Measurements from ENCODE around the gene MLLT6.

GRCh38 chr17:38712593-38712992 lies 7.5 kb downstream of the MLLT6 start:
- TF ChIP-seq CTCF (IDR thresholded peaks at IDR 0.05 in 4 of 5, conservative IDR thresholded peaks at IDR 0.05 in 1 of 5) = no peak
- TF ChIP-seq POLR2A (IDR thresholded peaks at IDR 0.05) = no peak

All from gastrocnemius medialis (tissue), 4 donors.